ENCODE measurements around the gene ARHGAP35.

DNA sequence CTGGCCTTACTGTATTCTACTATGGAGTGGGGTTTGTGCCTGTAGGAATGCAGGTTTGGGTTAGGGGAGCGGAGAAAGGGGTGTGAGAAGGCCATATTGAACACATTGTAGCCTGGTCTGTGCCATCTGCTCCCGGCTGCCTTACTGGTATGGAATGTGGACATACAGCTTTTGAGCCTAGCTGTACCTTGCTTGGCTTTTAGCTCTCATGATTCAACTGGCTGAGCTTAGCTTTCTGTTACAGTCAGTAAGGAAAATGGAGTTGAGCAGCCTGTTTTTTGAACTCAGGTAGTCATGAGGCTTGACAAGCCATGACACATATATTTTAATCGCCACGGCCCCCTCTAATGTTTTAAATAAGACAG, 41.6 kb downstream of the ARHGAP35 start:
- TF ChIP-seq SKIL (IDR thresholded peaks at IDR 0.05; ENCODE audit: low read depth, poor library complexity, severe bottlenecking) = no peak
- TF ChIP-seq, protein P1, sequence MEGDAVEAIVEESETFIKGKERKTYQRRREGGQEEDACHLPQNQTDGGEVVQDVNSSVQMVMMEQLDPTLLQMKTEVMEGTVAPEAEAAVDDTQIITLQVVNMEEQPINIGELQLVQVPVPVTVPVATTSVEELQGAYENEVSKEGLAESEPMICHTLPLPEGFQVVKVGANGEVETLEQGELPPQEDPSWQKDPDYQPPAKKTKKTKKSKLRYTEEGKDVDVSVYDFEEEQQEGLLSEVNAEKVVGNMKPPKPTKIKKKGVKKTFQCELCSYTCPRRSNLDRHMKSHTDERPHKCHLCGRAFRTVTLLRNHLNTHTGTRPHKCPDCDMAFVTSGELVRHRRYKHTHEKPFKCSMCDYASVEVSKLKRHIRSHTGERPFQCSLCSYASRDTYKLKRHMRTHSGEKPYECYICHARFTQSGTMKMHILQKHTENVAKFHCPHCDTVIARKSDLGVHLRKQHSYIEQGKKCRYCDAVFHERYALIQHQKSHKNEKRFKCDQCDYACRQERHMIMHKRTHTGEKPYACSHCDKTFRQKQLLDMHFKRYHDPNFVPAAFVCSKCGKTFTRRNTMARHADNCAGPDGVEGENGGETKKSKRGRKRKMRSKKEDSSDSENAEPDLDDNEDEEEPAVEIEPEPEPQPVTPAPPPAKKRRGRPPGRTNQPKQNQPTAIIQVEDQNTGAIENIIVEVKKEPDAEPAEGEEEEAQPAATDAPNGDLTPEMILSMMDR (IDR thresholded peaks at IDR 0.05 in 2 of 3, conservative IDR thresholded peaks at IDR 0.05 in 1 of 3; ENCODE audit: control insufficient read depth in 2 of 3, extremely low read depth in 1 of 3, insufficient read depth in 1 of 3, low read depth in 3 of 3, low read length in 3 of 3) = no peak
- no peak for TF ChIP-seq MEF2A (IDR thresholded peaks at IDR 0.05; ENCODE audit: insufficient read depth, low read depth, low read length)

All from GM12878 (cell line).